ENCODE results near the gene TSPAN15.

Gene TSPAN15

DNA sequence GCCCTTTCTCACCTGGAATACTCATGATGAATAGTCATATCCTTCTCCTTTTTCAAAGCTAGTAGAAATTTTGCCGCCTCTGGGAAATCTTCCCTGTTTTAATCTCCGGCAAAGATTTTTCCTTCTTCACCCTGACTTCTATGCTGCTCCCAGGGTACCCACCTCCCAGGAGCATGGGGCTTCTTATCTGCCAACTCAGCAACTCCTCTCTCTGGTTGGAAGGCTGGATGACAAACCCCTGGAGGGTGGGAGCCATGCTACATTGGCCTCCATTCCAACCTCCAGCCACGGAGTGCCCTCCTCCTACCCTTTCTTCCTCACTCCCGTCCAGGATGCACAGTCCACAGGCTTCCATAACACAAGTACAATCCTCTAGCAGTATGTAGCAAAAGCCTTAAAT is 102.1 kb downstream of the TSPAN15 start:
- DNase-seq (ENCODE audit: low read depth in 2 of 2), result no peak

DNA sequence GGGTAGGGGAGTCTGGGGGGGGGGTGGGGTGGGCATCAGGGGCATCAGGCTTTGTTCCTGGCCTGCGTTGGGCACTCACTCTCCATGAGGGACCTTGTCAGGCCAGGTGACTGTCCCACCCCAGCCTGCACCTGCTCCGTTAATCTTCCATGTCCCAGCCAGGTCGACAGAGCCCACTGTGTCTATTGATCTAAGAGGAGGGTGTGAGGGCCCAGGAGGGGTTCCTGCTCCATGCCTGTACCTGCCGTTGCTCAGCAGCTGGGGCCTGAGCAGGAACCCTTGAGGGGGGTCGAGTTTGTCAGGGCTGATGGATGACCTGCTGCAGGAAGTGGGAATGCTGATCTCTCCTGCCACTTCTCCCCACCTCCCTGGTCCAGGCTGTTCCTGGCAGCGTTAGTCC is 103.3 kb downstream of the TSPAN15 start:
- no peak for DNase-seq (ENCODE audit: low read depth in 2 of 2)

All from stimulated activated CD8-positive, alpha-beta memory T cell treated with anti-CD3 and anti-CD28 coated beads, Interleukin-2, amount 100 ng/mL, for 1 hour (primary cell).